ENCODE measurements around the gene PIK3C2G. TPM values are rescaled to one million over a fixed set of nuclear protein-coding genes. Genes with fewer than 3 reads are reported as not detected.

PIK3C2G gene
- total and polyA plus RNA-seq, 10 of the 15 experiments (the other 5 are each of a cell fraction or from before 2014, with no cell fraction given), result not detected

DNA sequence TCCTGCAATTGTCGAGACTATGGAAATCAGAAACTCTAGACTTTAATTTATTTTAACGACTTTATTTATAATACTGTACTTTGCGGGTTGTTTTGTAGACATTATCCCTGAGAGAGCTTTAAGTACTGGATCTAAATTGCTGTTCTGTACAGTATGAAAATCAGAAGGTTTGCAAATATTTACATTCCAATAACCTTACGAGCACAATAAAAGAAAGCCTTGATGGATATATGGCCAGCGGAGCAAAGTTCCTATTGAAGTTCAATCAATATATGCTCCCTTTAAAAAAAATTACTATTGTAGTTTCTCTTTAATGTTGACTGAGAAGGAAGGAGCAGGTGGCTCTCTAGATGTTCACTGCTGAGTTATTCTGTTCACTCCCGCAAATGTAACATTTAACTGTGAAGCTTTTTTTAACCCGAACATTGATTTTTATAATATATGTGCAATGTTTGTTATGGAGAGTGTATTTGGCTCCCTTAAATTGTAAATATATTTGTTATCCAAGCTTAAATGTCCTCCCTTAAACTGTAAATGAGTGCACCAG, 241.2 kb downstream of the PIK3C2G start:
- WGBS (ENCODE audit: insufficient coverage, insufficient replicate concordance, low lambda C conversion rate, missing lambda C conversion rate), result 18% methylated on average over 7 of the region's 7 CpGs
- RAD21 ChIA-PET (ENCODE audit: unreplicated experiment), result no interaction called here
- H2AFZ ChIP-seq (ENCODE audit: control insufficient read depth, low read depth, low read length), result no peak overlapping the region
- no peaks in the 10 kb centered on the region for H3K79me2 ChIP-seq (ENCODE audit: control insufficient read depth, insufficient read depth, low read length)
- H3K9ac ChIP-seq (ENCODE audit: control insufficient read depth, insufficient read depth, low read length), result no peak overlapping the region
- POLR2A ChIA-PET, result no interaction called here
- no peak overlapping the region for H3K27ac ChIP-seq (ENCODE audit: control insufficient read depth, insufficient read depth)
- H3K9me3 ChIP-seq (replicated peaks; ENCODE audit: control insufficient read depth, insufficient read depth, low read length), result no peaks in the 10 kb centered on the region
- no peaks in the 10 kb centered on the region for H3K36me3 ChIP-seq (ENCODE audit: control insufficient read depth in 2 of 2, insufficient read depth in 2 of 2, low read length in 1 of 2)
- intact Hi-C loops (cut with micrococcal nuclease; ENCODE audit: unreplicated experiment) (no loop called here), in situ Hi-C loops (cut with MboI) (no loop called here)
- no peak for FAIRE-seq
- H3K4me2 ChIP-seq (ENCODE audit: control insufficient read depth, insufficient read depth), result no peak overlapping the region
- no peak for ATAC-seq
- no TSS peak for BruUV-seq (replicated peaks)
- H3K27me3 ChIP-seq (replicated peaks in 1 of 2; ENCODE audit: control insufficient read depth in 2 of 2, insufficient read depth in 2 of 2, low read length in 1 of 2), result no peaks in the 10 kb centered on the region
- DNase-seq (ENCODE audit: low read depth, low spot score), result no peak
- TF ChIP-seq NFXL1 (IDR thresholded peaks at IDR 0.05; ENCODE audit: borderline replicate concordance) (no peak), EP300 (IDR thresholded peaks at IDR 0.05; ENCODE audit: borderline replicate concordance in 1 of 2, control insufficient read depth in 1 of 2, low read depth in 2 of 2, low read length in 2 of 2) (no peak), SMC3 (IDR thresholded peaks at IDR 0.05; ENCODE audit: borderline replicate concordance, low read length) (no peak), SP1 (IDR thresholded peaks at IDR 0.05; ENCODE audit: low read depth, low read length) (no peak), STAT3 (IDR thresholded peaks at IDR 0.05; ENCODE audit: low read depth, low read length) (no peak), EZH2 (IDR thresholded peaks at IDR 0.05; ENCODE audit: borderline replicate concordance, control insufficient read depth, low read depth, low read length) (no peak), YY1 (IDR thresholded peaks at IDR 0.05; ENCODE audit: low read depth, low read length) (no peak), MTA3 (IDR thresholded peaks at IDR 0.05; ENCODE audit: borderline replicate concordance, low read length) (no peak), IRF4 (IDR thresholded peaks at IDR 0.05; ENCODE audit: low read depth, low read length) (no peak), SREBF2 (IDR thresholded peaks at IDR 0.05; ENCODE audit: low read length) (no peak), SRF (IDR thresholded peaks at IDR 0.05; ENCODE audit: low read depth in 2 of 2, low read length in 2 of 2) (no peak)
- TF ChIP-seq, protein P1, sequence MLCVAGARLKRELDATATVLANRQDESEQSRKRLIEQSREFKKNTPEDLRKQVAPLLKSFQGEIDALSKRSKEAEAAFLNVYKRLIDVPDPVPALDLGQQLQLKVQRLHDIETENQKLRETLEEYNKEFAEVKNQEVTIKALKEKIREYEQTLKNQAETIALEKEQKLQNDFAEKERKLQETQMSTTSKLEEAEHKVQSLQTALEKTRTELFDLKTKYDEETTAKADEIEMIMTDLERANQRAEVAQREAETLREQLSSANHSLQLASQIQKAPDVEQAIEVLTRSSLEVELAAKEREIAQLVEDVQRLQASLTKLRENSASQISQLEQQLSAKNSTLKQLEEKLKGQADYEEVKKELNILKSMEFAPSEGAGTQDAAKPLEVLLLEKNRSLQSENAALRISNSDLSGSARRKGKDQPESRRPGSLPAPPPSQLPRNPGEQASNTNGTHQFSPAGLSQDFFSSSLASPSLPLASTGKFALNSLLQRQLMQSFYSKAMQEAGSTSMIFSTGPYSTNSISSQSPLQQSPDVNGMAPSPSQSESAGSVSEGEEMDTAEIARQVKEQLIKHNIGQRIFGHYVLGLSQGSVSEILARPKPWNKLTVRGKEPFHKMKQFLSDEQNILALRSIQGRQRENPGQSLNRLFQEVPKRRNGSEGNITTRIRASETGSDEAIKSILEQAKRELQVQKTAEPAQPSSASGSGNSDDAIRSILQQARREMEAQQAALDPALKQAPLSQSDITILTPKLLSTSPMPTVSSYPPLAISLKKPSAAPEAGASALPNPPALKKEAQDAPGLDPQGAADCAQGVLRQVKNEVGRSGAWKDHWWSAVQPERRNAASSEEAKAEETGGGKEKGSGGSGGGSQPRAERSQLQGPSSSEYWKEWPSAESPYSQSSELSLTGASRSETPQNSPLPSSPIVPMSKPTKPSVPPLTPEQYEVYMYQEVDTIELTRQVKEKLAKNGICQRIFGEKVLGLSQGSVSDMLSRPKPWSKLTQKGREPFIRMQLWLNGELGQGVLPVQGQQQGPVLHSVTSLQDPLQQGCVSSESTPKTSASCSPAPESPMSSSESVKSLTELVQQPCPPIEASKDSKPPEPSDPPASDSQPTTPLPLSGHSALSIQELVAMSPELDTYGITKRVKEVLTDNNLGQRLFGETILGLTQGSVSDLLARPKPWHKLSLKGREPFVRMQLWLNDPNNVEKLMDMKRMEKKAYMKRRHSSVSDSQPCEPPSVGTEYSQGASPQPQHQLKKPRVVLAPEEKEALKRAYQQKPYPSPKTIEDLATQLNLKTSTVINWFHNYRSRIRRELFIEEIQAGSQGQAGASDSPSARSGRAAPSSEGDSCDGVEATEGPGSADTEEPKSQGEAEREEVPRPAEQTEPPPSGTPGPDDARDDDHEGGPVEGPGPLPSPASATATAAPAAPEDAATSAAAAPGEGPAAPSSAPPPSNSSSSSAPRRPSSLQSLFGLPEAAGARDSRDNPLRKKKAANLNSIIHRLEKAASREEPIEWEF (IDR thresholded peaks at IDR 0.05; ENCODE audit: insufficient replicate concordance, low read depth, low read length), result no peak
- SMC1A ChIA-PET (ENCODE audit: uncharacterized antibody, unreplicated experiment), result no interaction called here
- CTCF ChIA-PET, result no interaction called here
- H3K4me1 ChIP-seq (ENCODE audit: control insufficient read depth, insufficient read depth, low read length), result no peaks in the 10 kb centered on the region
- H3K4me3 ChIP-seq, result no peak overlapping the region
- no peaks in the 10 kb centered on the region for H4K20me1 ChIP-seq (ENCODE audit: control insufficient read depth, insufficient read depth)

All from GM12878 (cell line).